ENCODE data around the gene GRM8.

GRCh38 chr7:127187740-127188139 is 65.0 kb downstream of the GRM8 start:
- TF ChIP-seq TOX (CRISPR knock-in tag; IDR thresholded peaks at IDR 0.05; ENCODE audit: borderline replicate concordance) (no peak), ESRRG (CRISPR knock-in tag; IDR thresholded peaks at IDR 0.05) (no peak), CREB5 (CRISPR knock-in tag; IDR thresholded peaks at IDR 0.05; ENCODE audit: low read depth) (no peak), PATZ1 (CRISPR knock-in tag; IDR thresholded peaks at IDR 0.05; ENCODE audit: borderline replicate concordance) (no peak), ARNTL (CRISPR knock-in tag; IDR thresholded peaks at IDR 0.05; ENCODE audit: borderline replicate concordance, low read depth) (no peak)
